Measurements from ENCODE around the gene MLLT1. TPM values are rescaled to one million over a fixed set of nuclear protein-coding genes. Genes with fewer than 3 reads are reported as not detected.
A peak's percentile ranks its signal among the peaks of the same experiment; 100 is the strongest.

The MLLT1 gene
- total and polyA plus RNA-seq, 7 donors, result 9.9 to 25.5 (median 16.3) TPM

DNA sequence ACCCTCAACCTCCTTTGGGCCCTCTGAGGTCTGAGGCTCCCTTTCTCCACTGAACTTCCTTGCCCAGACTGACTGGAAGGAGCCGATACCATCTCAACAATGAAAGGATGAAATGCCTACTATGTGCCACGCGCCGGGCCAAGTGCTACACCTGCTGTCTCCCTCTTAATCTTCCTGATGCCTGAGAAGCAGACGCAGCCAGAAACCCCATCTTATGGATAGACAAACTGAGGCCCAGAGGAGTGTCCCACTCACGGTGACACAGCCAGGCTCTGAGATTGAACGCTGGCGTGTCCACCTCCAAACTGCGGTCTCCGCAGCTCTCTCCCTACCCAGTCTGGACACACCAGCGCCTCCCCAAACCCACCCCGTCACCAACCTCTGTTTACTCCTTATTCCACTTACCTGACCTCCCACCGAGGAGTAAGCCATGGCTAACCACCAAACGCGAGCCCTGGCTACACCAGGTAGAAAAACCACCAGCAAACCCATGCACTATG, 20.9 kb downstream of the MLLT1 start:
- WGBS, 2 donors, result 95 to 96% methylated on average over 15 of the region's 15 CpGs
- no peaks in the 10 kb centered on the region for H3K9me3 ChIP-seq
- H3K27ac ChIP-seq, result peak overlapping the region in 3 of 4 donors; percentile 34 to 46 (median 44)
- no peak for TF ChIP-seq POLR2AphosphoS5 (IDR thresholded peaks at IDR 0.05)
- TF ChIP-seq POLR2A (IDR thresholded peaks at IDR 0.05), result no peak
- H3K27me3 ChIP-seq, result no peaks in the 10 kb centered on the region
- peaks cover 0 to 45% (median 12%) of the 10 kb centered on the region in 4 donors for H3K36me3 ChIP-seq
- DNase-seq, result no peak
- intact Hi-C loops (cut with DNase I), result no loop called here
- H3K4me1 ChIP-seq, result peaks cover 0 to 41% (median 27%) of the 10 kb centered on the region in 4 donors
- H3K4me3 ChIP-seq, result no peak overlapping the region

DNA sequence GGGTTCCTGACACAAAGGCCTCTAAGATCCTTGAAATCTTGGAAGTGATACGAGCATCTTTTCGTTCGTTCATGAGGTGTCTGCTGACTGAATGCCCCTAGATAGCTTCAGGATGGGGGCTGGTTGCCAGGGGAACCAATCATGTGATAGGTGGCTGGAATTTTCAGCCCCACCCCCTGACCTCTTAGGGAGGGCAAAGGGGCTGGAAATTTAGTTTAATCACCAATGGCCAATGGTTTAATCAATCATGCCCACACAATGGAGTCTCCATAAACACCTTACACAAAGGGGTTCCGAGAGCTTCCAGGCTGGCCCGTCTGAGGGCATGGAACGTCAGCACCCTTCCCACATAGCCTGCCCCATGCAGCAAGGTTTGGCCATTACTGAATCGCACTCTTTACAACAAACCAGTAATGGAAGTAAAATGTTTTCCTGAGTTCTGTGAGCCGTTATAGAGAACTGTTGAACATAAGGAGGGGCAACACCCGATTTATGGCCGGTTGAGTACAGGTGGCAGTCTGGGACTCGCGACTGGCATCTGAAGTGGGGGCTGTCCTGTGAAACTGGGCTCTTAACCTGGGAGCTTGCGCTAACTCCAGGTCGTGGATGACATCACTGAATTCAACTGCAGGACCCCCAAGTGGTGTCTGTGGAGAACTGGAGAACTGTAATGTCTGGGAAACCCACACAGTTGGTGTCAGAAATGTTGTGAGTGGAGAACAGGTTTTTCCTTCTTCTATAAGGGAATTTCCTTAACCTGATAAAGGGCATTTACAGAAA, 25.6 kb downstream of the MLLT1 start:
- WGBS, 2 donors, result 84 to 91% methylated on average over 14 of the region's 14 CpGs
- no peak for DNase-seq

DNA sequence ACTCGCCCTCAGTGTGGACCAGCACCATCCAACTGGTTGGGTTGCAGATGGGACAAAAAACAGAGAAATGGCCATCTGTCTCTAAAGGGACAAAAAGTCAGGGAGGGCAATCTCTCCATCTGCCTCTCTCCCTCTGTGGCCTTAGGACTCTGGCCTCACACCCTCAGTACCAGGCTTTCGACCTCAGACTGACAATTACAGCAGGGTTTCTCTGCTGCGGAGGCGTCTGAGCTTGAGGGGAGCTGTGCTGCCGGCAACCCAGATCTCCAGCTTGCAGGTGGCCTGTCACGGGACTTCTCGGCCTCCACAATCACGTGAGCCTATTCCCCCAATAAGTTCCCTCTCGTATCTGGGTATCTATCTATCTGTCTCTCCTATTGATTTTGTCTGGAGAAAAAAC, 27.7 kb downstream of the MLLT1 start:
- Histone ChIP-seq H3K27me3 (no peaks in the 10 kb centered on the region), H3K4me3 (no peak overlapping the region), H3K27ac (no peak overlapping the region), H3K9me3 (no peaks in the 10 kb centered on the region), H3K4me1 (peaks cover 0 to 45% (median 34%) of the 10 kb centered on the region in 4 donors), H3K36me3 (no peaks in the 10 kb centered on the region)
- no peak for DNase-seq
- WGBS, 2 donors, result 97% methylated on average over 9 of the region's 9 CpGs
- no peak for TF ChIP-seq EP300 (IDR thresholded peaks at IDR 0.05)
- TF ChIP-seq POLR2AphosphoS5 (IDR thresholded peaks at IDR 0.05), result no peak
- TF ChIP-seq, protein P1, sequence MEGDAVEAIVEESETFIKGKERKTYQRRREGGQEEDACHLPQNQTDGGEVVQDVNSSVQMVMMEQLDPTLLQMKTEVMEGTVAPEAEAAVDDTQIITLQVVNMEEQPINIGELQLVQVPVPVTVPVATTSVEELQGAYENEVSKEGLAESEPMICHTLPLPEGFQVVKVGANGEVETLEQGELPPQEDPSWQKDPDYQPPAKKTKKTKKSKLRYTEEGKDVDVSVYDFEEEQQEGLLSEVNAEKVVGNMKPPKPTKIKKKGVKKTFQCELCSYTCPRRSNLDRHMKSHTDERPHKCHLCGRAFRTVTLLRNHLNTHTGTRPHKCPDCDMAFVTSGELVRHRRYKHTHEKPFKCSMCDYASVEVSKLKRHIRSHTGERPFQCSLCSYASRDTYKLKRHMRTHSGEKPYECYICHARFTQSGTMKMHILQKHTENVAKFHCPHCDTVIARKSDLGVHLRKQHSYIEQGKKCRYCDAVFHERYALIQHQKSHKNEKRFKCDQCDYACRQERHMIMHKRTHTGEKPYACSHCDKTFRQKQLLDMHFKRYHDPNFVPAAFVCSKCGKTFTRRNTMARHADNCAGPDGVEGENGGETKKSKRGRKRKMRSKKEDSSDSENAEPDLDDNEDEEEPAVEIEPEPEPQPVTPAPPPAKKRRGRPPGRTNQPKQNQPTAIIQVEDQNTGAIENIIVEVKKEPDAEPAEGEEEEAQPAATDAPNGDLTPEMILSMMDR (IDR thresholded peaks at IDR 0.05), result no peak
- no peak for TF ChIP-seq POLR2A (IDR thresholded peaks at IDR 0.05)
- intact Hi-C loops (cut with DNase I), result no loop called here

More for the DNA sequence above, 25.6 kb downstream of the MLLT1 start:
- intact Hi-C loops (cut with DNase I), result no loop called here
- Histone ChIP-seq H3K27ac (no peak overlapping the region), H3K27me3 (no peaks in the 10 kb centered on the region), H3K36me3 (peaks cover 0 to 6% (median 0%) of the 10 kb centered on the region in 4 donors), H3K9me3 (no peaks in the 10 kb centered on the region), H3K4me1 (peaks cover 0 to 41% (median 26%) of the 10 kb centered on the region in 4 donors), H3K4me3 (no peak overlapping the region)
- no peak for TF ChIP-seq POLR2AphosphoS5 (IDR thresholded peaks at IDR 0.05)
- TF ChIP-seq EP300 (IDR thresholded peaks at IDR 0.05), result no peak
- TF ChIP-seq, protein P1 (IDR thresholded peaks at IDR 0.05), result no peak
- no peak for TF ChIP-seq POLR2A (IDR thresholded peaks at IDR 0.05)

DNA sequence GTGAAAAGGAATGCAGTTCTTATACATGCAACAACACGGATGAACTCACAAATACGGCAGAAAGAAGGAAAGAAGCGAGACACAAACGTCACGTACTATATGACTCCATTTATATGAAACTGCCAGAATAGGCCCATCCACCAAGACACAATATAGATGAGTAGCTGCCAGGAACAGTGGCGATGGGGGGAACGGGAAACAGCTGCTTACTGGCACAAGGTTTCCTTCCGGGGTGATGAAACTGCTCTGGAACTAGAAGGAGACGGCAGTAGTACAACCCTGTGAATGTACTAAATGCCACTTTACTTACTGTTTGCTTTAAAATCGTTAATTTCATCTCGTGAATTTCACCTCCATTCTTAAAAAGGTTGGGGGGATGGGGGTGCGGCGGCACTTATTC, 28.9 kb downstream of the MLLT1 start:
- no peak overlapping the region for H3K4me3 ChIP-seq
- H3K4me1 ChIP-seq, result peaks cover 0 to 51% (median 34%) of the 10 kb centered on the region in 4 donors
- H3K27ac ChIP-seq, result peak overlapping the region in 2 of 4 donors; percentile 63 to 69
- intact Hi-C loops (cut with DNase I), result no loop called here
- TF ChIP-seq POLR2AphosphoS5 (IDR thresholded peaks at IDR 0.05) (no peak), POLR2A (IDR thresholded peaks at IDR 0.05) (no peak), EP300 (IDR thresholded peaks at IDR 0.05) (no peak)
- TF ChIP-seq, protein P1 (IDR thresholded peaks at IDR 0.05), result no peak
- no peaks in the 10 kb centered on the region for H3K27me3 ChIP-seq
- H3K36me3 ChIP-seq, result no peaks in the 10 kb centered on the region
- no peak for DNase-seq
- H3K9me3 ChIP-seq, result no peaks in the 10 kb centered on the region
- WGBS, 2 donors, result 92 to 95% methylated on average over 13 of the region's 13 CpGs

DNA sequence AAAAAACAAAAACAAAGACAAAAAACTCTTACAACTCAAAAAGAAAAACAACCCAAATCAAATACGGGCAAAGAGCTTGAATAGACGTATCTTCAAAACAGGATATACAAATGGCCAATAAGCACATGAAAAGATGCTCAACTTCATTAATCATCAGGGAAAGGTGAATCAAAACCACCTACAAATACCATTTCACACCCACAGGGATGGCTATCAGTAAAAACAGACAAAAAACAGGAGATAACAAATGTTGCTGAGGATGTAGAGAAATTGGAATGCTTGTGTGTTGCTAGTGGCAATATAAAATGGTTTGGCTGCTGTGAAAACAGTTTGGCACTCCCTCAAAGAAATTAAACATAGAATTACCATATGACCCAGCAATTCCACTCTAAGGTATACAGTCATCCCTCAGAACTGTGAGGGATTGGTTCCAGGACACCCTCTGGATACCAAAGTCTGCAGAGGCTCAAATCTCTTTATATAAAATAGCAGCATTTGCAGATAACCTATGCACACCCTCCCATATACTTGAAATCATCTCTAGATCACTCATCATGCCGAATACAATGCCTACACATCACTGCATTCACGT, 29.7 kb downstream of the MLLT1 start:
- TF ChIP-seq, protein P1 (IDR thresholded peaks at IDR 0.05), result no peak
- TF ChIP-seq POLR2A (IDR thresholded peaks at IDR 0.05) (no peak), POLR2AphosphoS5 (IDR thresholded peaks at IDR 0.05) (no peak), EP300 (IDR thresholded peaks at IDR 0.05) (no peak)
- WGBS, 2 donors, result 81 to 87% methylated on average over 4 of the region's 4 CpGs
- peak overlapping the region in 2 of 4 donors; percentile 63 to 69 for H3K27ac ChIP-seq
- H3K4me3 ChIP-seq, result no peak overlapping the region
- H3K9me3 ChIP-seq, result no peaks in the 10 kb centered on the region
- intact Hi-C loops (cut with DNase I), result no loop called here
- H3K4me1 ChIP-seq, result peaks cover 0 to 51% (median 34%) of the 10 kb centered on the region in 4 donors
- no peaks in the 10 kb centered on the region for H3K27me3 ChIP-seq
- no peaks in the 10 kb centered on the region for H3K36me3 ChIP-seq
- DNase-seq, result no peak
